Activated CD8-positive, alpha-beta memory T cell treated with anti-CD3 and anti-CD28 coated beads, Interleukin-2, amount 10 ng/mL, durations not matched to agents 7 days and 5 days (primary cell): Measurements from ENCODE around the gene IMMP2L. TPM values are rescaled to one million over a fixed set of nuclear protein-coding genes. Genes with fewer than 3 reads are reported as not detected.

Experiments used
- ATAC-seq: fragments of 150-1000 bp; cut with Tn5 transposase; one replicate; pipeline ENCODE4 v1.10.0; 2021; ENCODE audit warnings: moderate library complexity
- CTCF ChIA-PET: fragments of 350-600 bp; sonication (Branson Sonifier 250); formaldehyde crosslinking; loops from one replicate; lab custom pipeline; 2021; ENCODE audit warnings: antibody characterized with exemption; lab: Charles Lee
- DNase-seq: peaks from one replicate; pipeline ENCODE4 v3.0.0-alpha.2; 2020
- H3K27ac Mint-ChIP-seq: one replicate; pipeline ENCODE4 v1.8.0; 2021; ENCODE audit warnings: mild to moderate bottlenecking, mixed read lengths
- H3K27me3 Mint-ChIP-seq: one replicate; pipeline ENCODE4 v1.8.0; 2021; ENCODE audit warnings: mixed read lengths
- H3K36me3 Mint-ChIP-seq: one replicate; pipeline ENCODE4 v1.8.0; 2021; ENCODE audit warnings: mild to moderate bottlenecking, mixed read lengths
- H3K4me1 Mint-ChIP-seq: one replicate; pipeline ENCODE4 v1.8.0; 2021; ENCODE audit warnings: mixed read lengths
- H3K4me3 Mint-ChIP-seq: one replicate; pipeline ENCODE4 v1.8.0; 2021; ENCODE audit warnings: mild to moderate bottlenecking, moderate library complexity, mixed read lengths
- H3K9me3 Mint-ChIP-seq: one replicate; pipeline ENCODE4 v1.8.0; 2022; ENCODE audit warnings: low read depth, mixed read lengths
- total RNA-seq, 2 experiments: library from RNA; stranded (reverse); gene quantifications; one replicate each; pipeline ENCODE4 v1.2.3, GENCODE V29; 2021

Gene IMMP2L
- total RNA-seq, 2 experiments from 2014 or later: 11.5 to 13.1 TPM

DNA sequence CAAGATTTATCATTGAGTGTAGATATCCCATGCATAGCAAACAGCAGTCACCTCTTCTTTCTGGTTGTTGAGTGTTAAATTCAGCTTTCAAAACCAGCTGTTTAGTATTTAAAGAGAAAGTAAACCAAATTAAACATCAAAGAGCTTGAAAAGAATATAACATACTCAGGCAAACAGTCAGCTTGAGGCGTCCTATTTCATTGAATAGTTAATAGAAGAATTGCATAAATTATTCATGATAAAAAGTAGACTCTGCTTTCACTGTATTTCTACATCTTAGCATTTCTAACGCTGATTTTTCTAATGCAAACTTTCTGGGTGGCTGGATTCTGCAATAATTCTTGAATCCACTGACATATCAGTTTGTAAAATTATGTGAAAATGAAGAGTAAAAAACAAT is 935.9 kb downstream of the IMMP2L start:
- CTCF ChIA-PET: no interaction called here
- Mint-ChIP-seq H3K27ac (no peak overlapping the region), H3K36me3 (no peaks in the 10 kb centered on the region), H3K4me1 (no peaks in the 10 kb centered on the region), H3K9me3 (no peaks in the 10 kb centered on the region), H3K4me3 (no peak overlapping the region), H3K27me3 (peaks cover 3% of the 10 kb centered on the region)
- no peak for ATAC-seq
- DNase-seq: no peak

DNA sequence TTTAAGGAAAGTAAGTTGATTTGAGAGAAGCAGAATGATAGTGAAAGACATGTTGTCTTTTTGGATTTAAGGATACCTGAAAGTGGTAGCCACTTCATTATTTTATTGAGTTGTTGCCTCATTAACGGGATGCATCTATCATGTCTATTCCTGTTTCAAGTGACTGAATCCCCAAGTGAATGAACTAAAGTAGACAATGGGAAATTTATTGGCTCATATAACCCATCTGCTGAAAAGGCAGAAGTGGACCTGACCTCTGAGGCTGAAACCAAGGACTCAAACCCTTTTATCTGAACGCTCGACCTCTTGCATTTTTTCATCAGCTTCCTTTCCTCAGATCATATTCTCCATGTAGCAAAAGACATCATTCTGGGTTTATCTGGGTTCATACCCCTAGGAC is 937.0 kb downstream of the IMMP2L start:
- H3K36me3 Mint-ChIP-seq: no peaks in the 10 kb centered on the region
- H3K9me3 Mint-ChIP-seq: no peaks in the 10 kb centered on the region
- CTCF ChIA-PET: no interaction called here
- H3K4me1 Mint-ChIP-seq: no peaks in the 10 kb centered on the region
- DNase-seq (no peak), ATAC-seq (no peak)
- H3K27ac Mint-ChIP-seq: no peak overlapping the region
- no peak overlapping the region for H3K4me3 Mint-ChIP-seq
- H3K27me3 Mint-ChIP-seq: peaks cover 3% of the 10 kb centered on the region

DNA sequence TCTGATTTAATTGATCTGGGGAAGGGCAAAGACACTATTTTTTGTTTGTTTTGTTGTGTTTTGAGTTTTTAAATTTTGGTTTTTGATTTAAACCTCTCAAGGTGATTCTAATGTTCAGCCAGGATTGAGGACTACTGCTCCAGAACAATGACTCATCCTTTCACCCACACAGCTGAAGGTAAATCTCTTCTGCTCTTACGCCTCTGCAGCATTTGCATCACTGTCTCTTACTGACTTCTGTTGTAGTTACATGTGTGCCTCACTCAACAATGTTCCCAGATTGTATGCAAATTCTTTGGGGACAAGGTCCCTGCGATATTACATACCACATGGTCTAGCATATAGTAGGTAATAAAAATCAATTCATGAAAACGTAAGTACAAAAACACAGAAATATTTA is 938.9 kb downstream of the IMMP2L start:
- Mint-ChIP-seq H3K4me1 (no peaks in the 10 kb centered on the region), H3K27me3 (peaks cover 3% of the 10 kb centered on the region), H3K4me3 (no peak overlapping the region), H3K27ac (no peak overlapping the region), H3K36me3 (no peaks in the 10 kb centered on the region), H3K9me3 (no peaks in the 10 kb centered on the region)
- ATAC-seq (no peak), DNase-seq (no peak)
- CTCF ChIA-PET: no interaction called here

DNA sequence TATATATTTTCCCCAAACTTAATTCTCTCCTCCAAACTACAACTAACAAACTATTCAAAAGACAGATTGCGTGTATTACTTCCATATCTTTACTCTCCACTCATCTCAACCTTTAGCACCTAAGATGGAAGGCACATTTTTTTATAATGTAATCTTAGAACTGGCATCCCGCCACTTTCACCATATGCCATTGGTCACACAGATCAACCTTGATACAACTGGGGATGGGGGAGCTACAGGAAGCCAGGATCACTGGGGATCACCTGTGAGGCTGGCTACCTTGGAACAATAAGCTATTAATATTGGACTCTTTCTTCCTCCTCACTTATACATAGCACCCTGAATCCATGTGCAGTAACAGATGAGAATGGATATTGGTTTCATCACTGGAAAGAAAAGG is 941.0 kb downstream of the IMMP2L start:
- Mint-ChIP-seq H3K4me3 (no peak overlapping the region), H3K27me3 (peaks cover 3% of the 10 kb centered on the region), H3K9me3 (no peaks in the 10 kb centered on the region), H3K4me1 (no peaks in the 10 kb centered on the region), H3K36me3 (no peaks in the 10 kb centered on the region), H3K27ac (no peak overlapping the region)
- CTCF ChIA-PET: no interaction called here
- no peak for ATAC-seq
- no peak for DNase-seq

- H3K27ac Mint-ChIP-seq: no peak overlapping the region
Observed at GRCh38 chr7:110620110-110620735, 942.1 kb downstream of the IMMP2L start.

More at GRCh38 chr7:110620110-110620735, 942.1 kb downstream of the IMMP2L start:
- H3K36me3 Mint-ChIP-seq: no peaks in the 10 kb centered on the region
- CTCF ChIA-PET: no interaction called here
- DNase-seq (no peak), ATAC-seq (no peak)
- H3K4me3 Mint-ChIP-seq: no peak overlapping the region
- no peaks in the 10 kb centered on the region for H3K4me1 Mint-ChIP-seq
- H3K27me3 Mint-ChIP-seq: no peaks in the 10 kb centered on the region
- H3K9me3 Mint-ChIP-seq: no peaks in the 10 kb centered on the region
